Right lobe of liver (tissue), 6 donors: ENCODE results near the gene ACTBL2. TPM values are rescaled to one million over a fixed set of nuclear protein-coding genes. Genes with fewer than 3 reads are reported as not detected.
A peak's percentile ranks its signal among the peaks of the same experiment; 100 is the strongest.

Source experiments
- ATAC-seq, 4 donors: fragments of 200-7000 bp; cut with Tn5 transposase; one replicate each; pipeline ENCODE4 v1.9.1; 2020; ENCODE audit warnings: mild to moderate bottlenecking in 4 of 4, moderate library complexity in 4 of 4
- DNase-seq, 3 donors: peaks; one replicate each; pipeline ENCODE4 v3.0.0-alpha.2; 2020
- H3K27ac ChIP-seq, 3 donors: fragments of 200-600 bp; one replicate each; pipeline ENCODE4 v1.8.0; 2022
- H3K27me3 ChIP-seq, 2 donors: fragments of 200-600 bp; one replicate each; pipeline ENCODE4 v1.8.0; 2022
- H3K36me3 ChIP-seq, 4 donors: fragments of 200-600 bp; sonication (generic) in 1 of 4; one replicate each; pipeline versions ENCODE4 v1.5.1 to v1.8.0; 2017 to 2022; ENCODE audit warnings: control low read depth in 1 of 4
- H3K4me1 ChIP-seq, 4 donors: fragments of 200-600 bp; sonication (generic) in 1 of 4; one replicate each; pipeline versions ENCODE4 v1.5.1 to v1.8.0; 2017 to 2022; ENCODE audit warnings: control low read depth in 1 of 4
- H3K4me3 ChIP-seq, 3 donors: fragments of 200-600 bp; one replicate each; pipeline ENCODE4 v1.8.0; 2022
- H3K9me3 ChIP-seq, 4 donors: fragments of 200-600 bp; sonication (generic) in 1 of 4; one replicate each; pipeline versions ENCODE4 v1.5.1 to v1.8.0; 2017 to 2022; ENCODE audit warnings: control low read depth in 1 of 4
- CTCF ChIP-seq, 4 donors: fragments of 200-600 bp in 3 of 4; fragments of 450-650 bp in 1 of 4; IDR thresholded peaks; one replicate each; pipeline versions ENCODE4 v1.5.1 to v1.8.0; 2016 to 2022; ENCODE audit warnings: antibody characterized with exemption in 4 of 4, mild to moderate bottlenecking in 2 of 4
- POLR2A ChIP-seq: fragments of 450-650 bp; IDR thresholded peaks from one replicate; pipeline ENCODE4 v1.6.1; 2017; ENCODE audit warnings: antibody characterized with exemption, mild to moderate bottlenecking
- WGBS: methylation state at CpG from one replicate; pipeline ENCODE4 v1.1.6; 2018; ENCODE audit warnings: low coverage, low lambda C conversion rate; ENCODE audit not compliant: insufficient coverage; ENCODE audit errors: missing lambda C conversion rate; 5-methylcytosine and 5-hydroxymethylcytosine counted together
- intact Hi-C, 2 donors: fragments of 100-400 bp; cut with DNase I; formaldehyde crosslinking; loops; one replicate each; pipeline versions ENCODE4 v1.11.2 to v1.14.1; 2022
- total RNA-seq, 6 experiments: library from RNA; depleted of rRNA in 2 of 6; stranded (reverse); fragments of >200 nt in 2 of 6; fragmentation: NEBNext Ultra II Directional in 3 of 6; extraction: Animal tissue kit (Norgen Biotek cat#: 25700) in 3 of 6; gene quantifications; one replicate each; pipeline versions ENCODE4 v1.1.0 to v1.2.4, GENCODE V29; 2016 to 2023
- donor health status: DM: no; HTN: yes; CAD: no.
- donor health status: DM: no; HTN: no; CAD: no.
- donor health status: DM: no; HTN: no; CAD: no.
- donor health status: DM: no; HTN: yes; CAD: no.
- donor health status: DM: no; HTN: yes; CAD: no.

ACTBL2 gene
- total RNA-seq, 6 experiments from 2014 or later: not detected

DNA sequence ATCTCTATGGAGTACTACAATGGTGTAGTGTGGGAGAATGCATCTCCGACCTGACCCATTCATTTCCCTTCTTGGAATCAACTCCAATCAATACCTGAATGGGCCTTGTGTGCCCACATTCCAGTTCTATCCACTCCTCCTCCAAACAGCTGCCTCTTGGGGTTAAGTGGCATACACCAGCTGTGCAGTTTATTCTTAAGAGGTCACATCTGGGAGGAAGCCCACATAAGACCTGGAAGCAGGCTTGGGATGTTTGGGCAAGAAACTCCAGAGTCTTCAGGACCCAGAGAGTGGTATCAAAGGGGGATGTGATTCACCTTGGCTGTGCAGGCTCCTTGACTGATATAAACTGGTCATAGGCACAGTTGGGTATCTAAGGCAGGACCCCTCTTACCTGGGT is 46.0 kb downstream of the ACTBL2 start:
- TF ChIP-seq CTCF (IDR thresholded peaks at IDR 0.05) (no peak), POLR2A (no peak)
- DNase-seq (no peak), ATAC-seq (no peak)
- Histone ChIP-seq H3K36me3 (no peaks in the 10 kb centered on the region), H3K27ac (no peak overlapping the region), H3K4me1 (no peaks in the 10 kb centered on the region), H3K9me3 (no peaks in the 10 kb centered on the region), H3K4me3 (no peak overlapping the region), H3K27me3 (no peaks in the 10 kb centered on the region)
- 75% methylated on average over 1 of the region's 1 CpG for WGBS
- intact Hi-C loops: loop anchor here in 1 of 2 donors (10.0 kb wide), 1 partner anchor 132 kb away; no protein-coding TSS in a partner anchor

DNA sequence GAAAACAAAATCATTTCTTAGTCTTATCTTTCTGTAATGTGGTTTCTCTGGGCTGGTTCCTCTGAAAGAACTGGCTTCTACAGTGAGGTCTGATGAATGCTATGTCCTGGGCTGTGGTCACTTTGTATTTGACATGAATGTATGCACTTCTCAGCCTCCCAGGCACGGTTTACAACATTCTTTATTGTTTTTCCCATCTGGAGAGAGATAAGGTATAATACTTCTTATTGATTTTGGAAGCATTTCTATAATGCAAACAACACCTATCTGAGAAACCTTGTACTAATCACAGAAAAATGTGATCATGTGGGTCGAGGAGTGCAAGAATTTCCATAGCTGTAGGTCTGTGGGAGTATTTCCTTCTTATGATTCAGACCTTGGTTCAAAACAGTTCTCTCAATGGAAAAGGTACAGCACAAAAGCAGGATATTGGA is 46.9 kb downstream of the ACTBL2 start:
- no peak for TF ChIP-seq POLR2A
- no peaks in the 10 kb centered on the region for H3K36me3 ChIP-seq
- WGBS: 14% methylated on average over 2 of the region's 2 CpGs
- H3K4me3 ChIP-seq: no peak overlapping the region
- H3K9me3 ChIP-seq: no peaks in the 10 kb centered on the region
- no peak for DNase-seq
- intact Hi-C loops: loop anchor here in 1 of 2 donors (10.0 kb wide), 1 partner anchor 131 kb away; no protein-coding TSS in a partner anchor
- H3K27ac ChIP-seq: no peak overlapping the region
- H3K27me3 ChIP-seq: no peaks in the 10 kb centered on the region
- peak in 2 of 4 donors; percentile 45 to 73 for ATAC-seq
- no peaks in the 10 kb centered on the region for H3K4me1 ChIP-seq

DNA sequence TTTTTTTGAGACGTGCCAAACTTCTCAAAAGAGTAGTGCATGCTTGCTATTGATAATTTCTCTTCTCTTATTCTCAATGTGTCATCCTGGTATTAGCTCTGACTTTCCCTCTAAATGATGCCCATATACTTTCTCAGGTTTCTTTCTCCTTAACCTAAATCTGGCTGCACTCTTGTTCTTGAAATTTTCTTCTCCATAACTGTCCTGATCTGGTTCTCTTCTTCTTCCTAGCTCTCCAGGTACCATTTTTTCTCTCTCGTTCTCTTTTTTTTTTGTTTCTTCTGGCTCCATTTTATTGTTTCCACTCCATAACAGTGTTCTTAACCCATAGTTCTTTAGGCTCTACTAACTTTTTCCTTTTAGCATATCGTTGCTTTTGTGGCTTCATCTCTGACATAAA is 47.9 kb downstream of the ACTBL2 start:
- Histone ChIP-seq H3K9me3 (no peaks in the 10 kb centered on the region), H3K27ac (no peak overlapping the region), H3K4me3 (no peak overlapping the region), H3K36me3 (no peaks in the 10 kb centered on the region), H3K27me3 (no peaks in the 10 kb centered on the region), H3K4me1 (no peaks in the 10 kb centered on the region)
- DNase-seq (no peak), ATAC-seq (no peak)
- no peak for TF ChIP-seq POLR2A
- TF ChIP-seq CTCF (IDR thresholded peaks at IDR 0.05): no peak
- WGBS: 47% methylated on average over 3 of the region's 3 CpGs
- intact Hi-C loops: loop anchor here in 1 of 2 donors (10.0 kb wide), 1 partner anchor 130 kb away; no protein-coding TSS in a partner anchor

DNA sequence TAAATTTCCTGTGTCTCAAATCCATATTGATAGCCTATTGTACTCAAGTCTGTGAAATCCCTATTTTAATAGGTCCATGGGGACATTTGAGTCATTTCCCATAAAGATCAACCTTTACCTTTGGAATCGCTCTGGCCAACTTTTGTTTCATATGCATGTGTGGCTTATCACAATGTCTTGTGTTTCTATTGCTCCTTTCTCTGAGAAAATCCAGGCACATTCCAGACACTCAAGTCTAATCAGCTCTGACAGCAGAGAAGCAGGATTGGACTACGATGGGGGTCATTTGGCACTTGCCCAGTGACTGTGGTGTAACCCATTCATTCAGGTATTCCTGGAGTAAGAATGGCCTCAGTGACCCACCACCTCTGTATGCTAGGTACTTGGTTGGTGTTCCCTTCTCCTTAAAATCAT is 48.4 kb downstream of the ACTBL2 start:
- Histone ChIP-seq H3K9me3 (no peaks in the 10 kb centered on the region), H3K27ac (no peak overlapping the region), H3K27me3 (no peaks in the 10 kb centered on the region), H3K36me3 (no peaks in the 10 kb centered on the region), H3K4me3 (no peak overlapping the region), H3K4me1 (no peaks in the 10 kb centered on the region)
- DNase-seq (no peak), ATAC-seq (no peak)
- TF ChIP-seq CTCF (IDR thresholded peaks at IDR 0.05) (no peak), POLR2A (no peak)
- WGBS: 45% methylated on average over 2 of the region's 2 CpGs
- intact Hi-C loops: loop anchor here in 1 of 2 donors (10.0 kb wide), 1 partner anchor 129 kb away; no protein-coding TSS in a partner anchor

GRCh38 chr5:57432876-57433275 is 49.7 kb downstream of the ACTBL2 start:
- H3K9me3 ChIP-seq: no peaks in the 10 kb centered on the region
- H3K4me3 ChIP-seq: no peak overlapping the region
- 26% methylated on average over 2 of the region's 2 CpGs for WGBS
- H3K27ac ChIP-seq: no peak overlapping the region
- H3K4me1 ChIP-seq: no peaks in the 10 kb centered on the region
- TF ChIP-seq CTCF (IDR thresholded peaks at IDR 0.05) (peak; percentile 42 to 63 (median 60)), POLR2A (no peak)
- no peaks in the 10 kb centered on the region for H3K36me3 ChIP-seq
- no peaks in the 10 kb centered on the region for H3K27me3 ChIP-seq
- intact Hi-C loops: loop anchor here in 1 of 2 donors (10.0 kb wide), 1 partner anchor 128 kb away; no protein-coding TSS in a partner anchor
- peak in 1 of 3 donors; percentile 33 for DNase-seq
- peak; percentile 75 to 86 (median 84) for ATAC-seq
